ENCODE data around the gene CALHM5. TPM values are rescaled to one million over a fixed set of nuclear protein-coding genes. Genes with fewer than 3 reads are reported as not detected.

CALHM5 gene
- total and polyA plus RNA-seq, 8 donors: 2.3 to 6.7 (median 5.3) TPM

GRCh38 chr6:116465246-116465645, 46.2 kb upstream of the CALHM5 start:
- Histone ChIP-seq H3K27ac (peak overlapping the region in 1 of 2 donors; percentile 59), H3K4me3 (no peak overlapping the region), H3K9me3 (no peaks in the 10 kb centered on the region), H3K36me3 (no peaks in the 10 kb centered on the region), H3K4me1 (peaks cover 5 to 48% of the 10 kb centered on the region in 2 donors), H3K27me3 (peaks cover 0 to 14% of the 10 kb centered on the region in 2 donors)
- peak in 1 of 4 donors; percentile 31 for DNase-seq
- no peak for TF ChIP-seq CTCF (IDR thresholded peaks at IDR 0.05)
- ATAC-seq: no peak
- intact Hi-C loops (cut with DNase I): no loop called here

- DNase-seq (no peak), ATAC-seq (no peak)
- Histone ChIP-seq H3K4me1 (peaks cover 5 to 50% of the 10 kb centered on the region in 2 donors), H3K27ac (no peak overlapping the region), H3K9me3 (no peaks in the 10 kb centered on the region), H3K36me3 (no peaks in the 10 kb centered on the region), H3K4me3 (no peak overlapping the region), H3K27me3 (peaks cover 0 to 9% of the 10 kb centered on the region in 2 donors)
- no peak for TF ChIP-seq CTCF (IDR thresholded peaks at IDR 0.05)
- intact Hi-C loops (cut with DNase I): no loop called here
Observed at GRCh38 chr6:116467096-116467495, 44.3 kb upstream of the CALHM5 start.

- Histone ChIP-seq H3K27me3 (peaks cover 0 to 5% of the 10 kb centered on the region in 2 donors), H3K4me1 (peaks cover 5 to 46% of the 10 kb centered on the region in 2 donors), H3K27ac (no peak overlapping the region), H3K36me3 (no peaks in the 10 kb centered on the region), H3K4me3 (no peak overlapping the region), H3K9me3 (no peaks in the 10 kb centered on the region)
- DNase-seq (no peak), ATAC-seq (peak; percentile 49)
- no peak for TF ChIP-seq CTCF (IDR thresholded peaks at IDR 0.05)
- intact Hi-C loops (cut with DNase I): no loop called here
Observed at GRCh38 chr6:116467514-116467913, 43.9 kb upstream of the CALHM5 start.

GRCh38 chr6:116468293-116468692, 43.1 kb upstream of the CALHM5 start:
- Histone ChIP-seq H3K4me1 (peaks cover 5 to 38% of the 10 kb centered on the region in 2 donors), H3K36me3 (no peaks in the 10 kb centered on the region), H3K27ac (no peak overlapping the region), H3K4me3 (no peak overlapping the region), H3K27me3 (no peaks in the 10 kb centered on the region), H3K9me3 (no peaks in the 10 kb centered on the region)
- intact Hi-C loops (cut with DNase I): no loop called here
- peak; percentile 76 for ATAC-seq
- no peak for TF ChIP-seq CTCF (IDR thresholded peaks at IDR 0.05)
- DNase-seq: no peak

GRCh38 chr6:116471531-116471930, 39.9 kb upstream of the CALHM5 start:
- intact Hi-C loops (cut with DNase I): no loop called here
- Histone ChIP-seq H3K36me3 (no peaks in the 10 kb centered on the region), H3K27me3 (no peaks in the 10 kb centered on the region), H3K27ac (peak overlapping the region in 1 of 2 donors; percentile 28), H3K9me3 (no peaks in the 10 kb centered on the region), H3K4me3 (no peak overlapping the region), H3K4me1 (peaks cover 0 to 28% of the 10 kb centered on the region in 2 donors)
- TF ChIP-seq CTCF (IDR thresholded peaks at IDR 0.05): no peak
- no peak for ATAC-seq
- DNase-seq: no peak

All from left lung (tissue), 10 donors.